ENCODE results near the gene IFI6. TPM values are rescaled to one million over a fixed set of nuclear protein-coding genes. Genes with fewer than 3 reads are reported as not detected.
"Not testable (repeated sequence)": the region's sequence is repeated elsewhere in the genome, so short reads cannot be mapped to it uniquely, and the experiment has no call there.

IFI6 gene
- total RNA-seq, 1 donor from 2014 or later: 55.5 TPM

GRCh38 chr1:27686223-27686990 is 14.4 kb upstream of the IFI6 start:
- DNase-seq: no peak

GRCh38 chr1:27684176-27684575 is 12.2 kb upstream of the IFI6 start:
- Mint-ChIP-seq H3K27ac (no peak overlapping the region), H3K4me1 (peaks cover 3% of the 10 kb centered on the region)

More at GRCh38 chr1:27686223-27686990, 14.4 kb upstream of the IFI6 start:
- H3K9me3 Mint-ChIP-seq: peaks cover 13% of the 10 kb centered on the region
- intact Hi-C loops (cut with micrococcal nuclease): no loop called here
- H3K27ac Mint-ChIP-seq: no peak overlapping the region
- H3K4me1 Mint-ChIP-seq: peaks cover 13% of the 10 kb centered on the region
- peaks cover 1% of the 10 kb centered on the region for H3K36me3 Mint-ChIP-seq (ENCODE audit: low read depth)
- peaks cover 5% of the 10 kb centered on the region for H3K27me3 Mint-ChIP-seq
- no peak overlapping the region for H3K4me3 Mint-ChIP-seq

GRCh38 chr1:27682351-27682944 is 10.5 kb upstream of the IFI6 start:
- Mint-ChIP-seq H3K9me3 (peaks cover 24% of the 10 kb centered on the region), H3K27me3 (peaks cover 5% of the 10 kb centered on the region), H3K27ac (no peak overlapping the region), H3K36me3 (ENCODE audit: low read depth) (peaks cover 3% of the 10 kb centered on the region), H3K4me1 (no peaks in the 10 kb centered on the region), H3K4me3 (no peak overlapping the region)
- intact Hi-C loops (cut with micrococcal nuclease): no loop called here
- no peak for DNase-seq

More at GRCh38 chr1:27684176-27684575, 12.2 kb upstream of the IFI6 start:
- H3K36me3 Mint-ChIP-seq (ENCODE audit: low read depth): peaks cover 3% of the 10 kb centered on the region
- intact Hi-C loops (cut with micrococcal nuclease): no loop called here
- DNase-seq: no peak
- peaks cover 19% of the 10 kb centered on the region for H3K9me3 Mint-ChIP-seq
- H3K27me3 Mint-ChIP-seq: peaks cover 5% of the 10 kb centered on the region
- H3K4me3 Mint-ChIP-seq: no peak overlapping the region

GRCh38 chr1:27681580-27681979 is 9.6 kb upstream of the IFI6 start:
- DNase-seq; H3K27ac Mint-ChIP-seq; H3K27me3 Mint-ChIP-seq; H3K36me3 Mint-ChIP-seq (ENCODE audit: low read depth); intact Hi-C loops (cut with micrococcal nuclease); H3K4me1 Mint-ChIP-seq; H3K4me3 Mint-ChIP-seq: not testable (repeated sequence)
- H3K9me3 Mint-ChIP-seq: peaks cover 24% of the 10 kb centered on the region

- H3K27me3 Mint-ChIP-seq; H3K4me1 Mint-ChIP-seq; H3K4me3 Mint-ChIP-seq; H3K36me3 Mint-ChIP-seq (ENCODE audit: low read depth); intact Hi-C loops (cut with micrococcal nuclease); H3K27ac Mint-ChIP-seq; DNase-seq: not testable (repeated sequence)
- H3K9me3 Mint-ChIP-seq: peaks cover 24% of the 10 kb centered on the region
Measured at GRCh38 chr1:27680225-27680791, 8.3 kb upstream of the IFI6 start.

GRCh38 chr1:27678747-27679146 is 6.8 kb upstream of the IFI6 start:
- intact Hi-C loops (cut with micrococcal nuclease): no loop called here
- Mint-ChIP-seq H3K27ac (no peak overlapping the region), H3K4me3 (no peak overlapping the region)

GRCh38 chr1:27676410-27676809 is 4.4 kb upstream of the IFI6 start:
- intact Hi-C loops (cut with micrococcal nuclease): no loop called here
- Mint-ChIP-seq H3K27ac (no peak overlapping the region), H3K4me3 (no peak overlapping the region), H3K4me1 (peaks cover 15% of the 10 kb centered on the region), H3K36me3 (ENCODE audit: low read depth) (peaks cover 1% of the 10 kb centered on the region), H3K9me3 (peaks cover 14% of the 10 kb centered on the region), H3K27me3 (peaks cover 3% of the 10 kb centered on the region)
- DNase-seq: no peak

More at GRCh38 chr1:27678747-27679146, 6.8 kb upstream of the IFI6 start:
- peaks cover 24% of the 10 kb centered on the region for H3K9me3 Mint-ChIP-seq
- peaks cover 3% of the 10 kb centered on the region for H3K27me3 Mint-ChIP-seq
- peaks cover 3% of the 10 kb centered on the region for H3K36me3 Mint-ChIP-seq (ENCODE audit: low read depth)
- DNase-seq: no peak
- H3K4me1 Mint-ChIP-seq: no peaks in the 10 kb centered on the region

- peaks cover 42% of the 10 kb centered on the region for H3K4me1 Mint-ChIP-seq
- peak overlapping the region; percentile 91 for H3K4me3 Mint-ChIP-seq
- no peak for DNase-seq
- peak overlapping the region; percentile 95 for H3K27ac Mint-ChIP-seq
- peaks cover 5% of the 10 kb centered on the region for H3K36me3 Mint-ChIP-seq (ENCODE audit: low read depth)
- intact Hi-C loops (cut with micrococcal nuclease): loop anchor here (1.0 kb wide), 1 partner anchor 53 kb away; the partner anchor contains the start of gene FAM76A
- peaks cover 3% of the 10 kb centered on the region for H3K9me3 Mint-ChIP-seq
- H3K27me3 Mint-ChIP-seq: no peaks in the 10 kb centered on the region
Measured at GRCh38 chr1:27672750-27673112, 739 bp upstream of the IFI6 start.

GRCh38 chr1:27669876-27670275 is 2.1 kb downstream of the IFI6 start:
- peak overlapping the region; percentile 94 for H3K27ac Mint-ChIP-seq
- peak overlapping the region; percentile 91 for H3K4me3 Mint-ChIP-seq
- intact Hi-C loops (cut with micrococcal nuclease): loop anchor here (2.0 kb wide), 2 partner anchors 103 to 161 kb away; partner anchors contain the start of genes PPP1R8 and STX12
- peaks cover 3% of the 10 kb centered on the region for H3K9me3 Mint-ChIP-seq
- no peaks in the 10 kb centered on the region for H3K27me3 Mint-ChIP-seq
- peaks cover 27% of the 10 kb centered on the region for H3K36me3 Mint-ChIP-seq (ENCODE audit: low read depth)
- H3K4me1 Mint-ChIP-seq: peaks cover 51% of the 10 kb centered on the region
- DNase-seq: no peak

GRCh38 chr1:27668808-27669723 is 2.9 kb downstream of the IFI6 start:
- peaks cover 3% of the 10 kb centered on the region for H3K9me3 Mint-ChIP-seq
- peaks cover 29% of the 10 kb centered on the region for H3K36me3 Mint-ChIP-seq (ENCODE audit: low read depth)
- H3K27ac Mint-ChIP-seq: peak overlapping the region; percentile 94
- H3K27me3 Mint-ChIP-seq: no peaks in the 10 kb centered on the region
- peak overlapping the region; percentile 91 for H3K4me3 Mint-ChIP-seq
- DNase-seq: peak; percentile 96
- peaks cover 51% of the 10 kb centered on the region for H3K4me1 Mint-ChIP-seq
- intact Hi-C loops (cut with micrococcal nuclease): loop anchor here (2.0 kb wide), 2 partner anchors 104 to 162 kb away; partner anchors contain the start of genes PPP1R8 and STX12

- Mint-ChIP-seq H3K4me3 (peak overlapping the region; percentile 91), H3K9me3 (peaks cover 2% of the 10 kb centered on the region), H3K36me3 (ENCODE audit: low read depth) (peaks cover 29% of the 10 kb centered on the region), H3K27me3 (no peaks in the 10 kb centered on the region), H3K27ac (no peak overlapping the region), H3K4me1 (peaks cover 51% of the 10 kb centered on the region)
- intact Hi-C loops (cut with micrococcal nuclease): loop anchor here (2.0 kb wide), 2 partner anchors 105 to 163 kb away; partner anchors contain the start of genes PPP1R8 and STX12
- no peak for DNase-seq
Measured at GRCh38 chr1:27668121-27668807, 3.7 kb downstream of the IFI6 start.

GRCh38 chr1:27666791-27667254 is 5.2 kb downstream of the IFI6 start:
- H3K27me3 Mint-ChIP-seq: no peaks in the 10 kb centered on the region
- peak overlapping the region; percentile 46 for H3K27ac Mint-ChIP-seq
- DNase-seq: no peak
- H3K4me3 Mint-ChIP-seq: no peak overlapping the region
- peaks cover 54% of the 10 kb centered on the region for H3K4me1 Mint-ChIP-seq
- intact Hi-C loops (cut with micrococcal nuclease): no loop called here
- no peaks in the 10 kb centered on the region for H3K9me3 Mint-ChIP-seq
- peaks cover 29% of the 10 kb centered on the region for H3K36me3 Mint-ChIP-seq (ENCODE audit: low read depth)

GRCh38 chr1:27666294-27666693 is 5.7 kb downstream of the IFI6 start:
- intact Hi-C loops (cut with micrococcal nuclease): no loop called here
- no peak for DNase-seq
- no peak overlapping the region for H3K4me3 Mint-ChIP-seq
- peaks cover 55% of the 10 kb centered on the region for H3K4me1 Mint-ChIP-seq
- no peaks in the 10 kb centered on the region for H3K9me3 Mint-ChIP-seq
- H3K36me3 Mint-ChIP-seq (ENCODE audit: low read depth): peaks cover 29% of the 10 kb centered on the region
- H3K27ac Mint-ChIP-seq: peak overlapping the region; percentile 46
- H3K27me3 Mint-ChIP-seq: no peaks in the 10 kb centered on the region

Data from activated CD4-positive, alpha-beta T cell treated with anti-CD3 and anti-CD28 coated beads, Interleukin-2, amount 10 ng/mL, durations not matched to agents 24 days and 14 days (primary cell).